CD4-positive, alpha-beta T cell treated with Interleukin-10 for 1 hour (primary cell): Measurements from ENCODE around the gene ADI1.
"Not testable (repeated sequence)": the region's sequence is repeated elsewhere in the genome, so short reads cannot be mapped to it uniquely, and the experiment has no call there.

Source experiments
- DNase-seq: peaks from one replicate; pipeline ENCODE4 v3.0.0-alpha.2; 2020

Gene ADI1

DNA sequence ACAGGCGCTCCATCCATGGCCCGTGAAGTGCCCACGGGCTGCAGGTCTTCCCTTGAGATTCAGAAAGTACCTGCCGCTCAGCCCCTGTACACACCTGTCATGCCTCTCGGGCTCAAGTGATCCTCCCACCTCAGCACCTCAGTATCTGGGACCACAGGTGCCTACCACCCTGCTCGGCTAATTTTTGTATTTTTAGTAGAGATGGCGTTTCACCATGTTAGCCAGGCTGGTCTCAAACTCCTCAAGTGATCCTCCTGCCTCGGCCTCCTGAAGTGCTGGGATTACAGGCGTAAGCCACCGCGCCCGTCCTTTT lies 26.9 kb downstream of the ADI1 start:
- not testable (repeated sequence) for DNase-seq

DNA sequence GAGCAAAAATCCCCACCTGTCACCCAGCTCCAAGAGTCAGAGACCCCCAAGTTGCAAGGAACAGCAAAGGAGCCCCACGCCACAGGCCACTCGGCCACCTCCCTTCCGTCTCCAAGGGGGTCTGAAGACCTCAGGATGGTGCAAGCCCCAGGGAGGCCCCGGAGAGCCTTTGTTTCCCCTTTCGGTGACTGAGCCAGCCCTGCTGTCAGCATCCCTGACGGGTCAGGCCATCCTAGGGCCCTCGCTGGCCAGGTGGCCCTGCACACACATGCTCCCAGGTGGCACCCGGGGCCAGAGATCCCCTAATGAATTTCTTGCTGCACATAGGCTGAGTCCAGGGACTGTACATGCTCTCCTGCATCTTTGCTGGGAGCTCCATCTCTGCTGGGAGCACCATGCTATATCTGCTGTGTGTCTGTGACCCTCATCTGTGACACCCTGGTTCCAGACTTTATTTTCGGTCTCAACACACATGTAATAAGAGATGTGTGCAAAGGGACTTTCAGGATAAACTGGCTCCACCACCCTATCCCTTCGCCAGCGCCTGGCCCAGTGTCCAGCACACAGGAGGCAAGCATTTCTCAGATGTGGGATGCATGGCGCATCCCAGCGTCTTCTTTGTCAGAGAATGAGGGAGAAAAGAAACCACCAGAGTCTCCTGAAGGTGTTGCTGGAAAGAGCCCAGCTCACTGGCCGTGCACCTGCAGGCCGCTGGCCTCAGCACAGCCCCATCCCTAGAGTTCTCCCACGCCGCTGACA lies 27.4 kb downstream of the ADI1 start:
- no peak for DNase-seq

DNA sequence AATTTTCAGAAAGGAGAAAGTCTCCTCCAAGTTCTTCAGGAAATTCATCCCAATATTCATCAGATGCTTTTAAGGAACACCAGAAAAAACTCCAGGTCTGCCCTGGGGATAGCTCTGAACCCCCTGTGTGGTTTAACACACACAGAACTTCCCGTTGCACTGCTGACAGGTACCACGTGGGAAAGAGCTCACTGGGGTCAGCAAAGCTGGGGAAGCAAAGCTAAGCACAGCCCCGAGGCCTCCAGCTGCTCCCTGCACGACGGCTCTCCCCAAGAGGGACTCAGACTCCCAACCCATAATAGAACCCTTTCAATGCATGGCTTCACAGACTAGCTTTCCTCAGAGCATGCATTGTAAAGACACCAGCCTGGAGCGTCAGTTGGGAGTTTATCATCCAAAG lies 28.0 kb downstream of the ADI1 start:
- DNase-seq = no peak

GRCh38 chr2:3490191-3491170 lies 28.9 kb downstream of the ADI1 start:
- DNase-seq = no peak

- DNase-seq = no peak
These were observed 29.6 kb downstream of the ADI1 start for GRCh38 chr2:3489764-3490115.

- DNase-seq = no peak
These were observed 30.2 kb downstream of the ADI1 start for GRCh38 chr2:3488855-3489763.

DNA sequence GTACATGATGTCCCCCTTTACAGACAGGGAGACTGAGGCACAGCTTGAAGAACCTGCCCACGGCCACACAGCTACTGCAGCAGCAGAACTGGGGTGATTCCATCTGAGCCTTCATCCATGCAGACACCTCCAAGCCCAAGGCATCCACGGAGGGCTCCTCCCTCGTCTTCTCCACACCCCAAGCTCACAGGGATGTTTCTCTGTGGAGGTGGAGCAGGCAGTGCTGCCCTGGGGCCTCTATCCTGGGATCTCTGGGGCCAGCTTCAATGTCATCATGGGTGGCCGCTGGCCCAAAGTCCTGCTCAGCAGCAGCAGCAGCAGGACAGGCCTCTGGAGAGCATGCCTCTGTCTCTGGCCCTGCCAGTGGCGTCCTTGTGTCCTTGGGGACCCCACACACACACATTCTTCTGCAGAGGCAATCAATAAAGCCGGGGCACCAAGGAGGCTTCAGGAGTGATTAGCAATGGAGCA lies 31.2 kb downstream of the ADI1 start:
- no peak for DNase-seq

- DNase-seq = no peak
These were observed 31.9 kb downstream of the ADI1 start for GRCh38 chr2:3487432-3487831.

DNA sequence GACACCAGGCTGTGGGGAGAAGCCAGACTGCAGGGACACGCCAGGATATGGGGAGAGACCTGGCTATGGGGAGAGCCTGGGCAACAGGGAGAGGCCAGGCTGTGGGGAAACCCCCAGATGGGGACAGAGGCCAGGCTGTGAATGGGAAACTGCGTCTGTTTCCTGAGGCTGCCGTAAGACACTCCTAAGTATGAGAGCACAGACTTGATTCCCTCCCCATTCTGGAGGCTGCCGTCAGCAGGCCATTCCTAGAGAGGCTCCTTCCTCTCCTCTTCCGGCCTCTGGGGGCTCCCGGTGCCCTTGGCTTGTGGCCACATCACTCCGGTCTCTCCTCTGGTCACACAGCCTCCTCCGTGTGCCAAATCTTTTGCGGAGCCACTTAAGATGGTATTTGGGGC lies 32.3 kb downstream of the ADI1 start:
- DNase-seq = no peak

DNA sequence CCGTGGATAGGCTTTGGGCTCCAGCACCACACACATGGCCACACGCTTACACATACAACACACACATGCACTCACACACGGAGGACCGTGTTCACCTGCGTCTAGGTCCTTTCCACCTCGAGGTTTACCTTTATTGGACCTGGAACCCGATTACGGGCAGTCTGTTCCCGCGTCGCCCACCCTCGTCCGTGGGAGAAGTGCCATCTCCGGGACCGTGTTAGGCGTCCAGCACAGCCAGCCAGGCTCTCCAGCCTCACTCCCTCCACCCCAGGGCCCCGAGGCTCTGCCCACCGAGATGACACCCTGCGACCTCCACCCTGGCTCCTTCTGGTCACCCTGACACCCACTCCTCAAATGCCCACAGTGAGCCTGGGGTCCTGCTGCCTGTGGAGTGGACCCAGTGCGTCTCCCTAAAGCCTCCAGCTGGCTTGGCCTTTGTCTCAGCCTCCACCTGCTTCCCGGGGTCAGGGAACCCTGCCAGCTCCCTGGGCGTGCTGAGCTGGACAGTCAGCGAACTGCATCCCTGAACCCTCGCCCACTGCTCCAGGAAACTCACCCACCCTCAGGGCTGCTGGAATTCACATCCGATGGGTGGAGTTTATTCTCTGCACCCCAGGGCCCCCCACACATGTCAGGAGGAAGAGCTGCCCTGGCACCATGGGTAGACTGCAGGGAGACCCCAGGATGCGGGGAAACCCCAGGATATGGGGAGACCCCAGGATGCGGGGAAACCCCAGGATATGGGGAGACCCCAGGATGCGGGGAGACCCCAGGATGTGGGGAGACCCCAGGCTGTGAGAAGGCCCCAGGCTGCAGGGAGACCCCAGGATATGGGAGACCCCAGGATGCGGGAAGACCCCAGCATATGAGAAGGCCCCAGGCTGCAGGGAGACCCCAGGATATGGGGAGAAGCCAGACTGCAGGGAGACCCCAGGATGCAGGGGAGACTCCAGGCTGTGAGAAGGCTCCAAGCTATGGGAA lies 33.0 kb downstream of the ADI1 start:
- no peak for DNase-seq

DNA sequence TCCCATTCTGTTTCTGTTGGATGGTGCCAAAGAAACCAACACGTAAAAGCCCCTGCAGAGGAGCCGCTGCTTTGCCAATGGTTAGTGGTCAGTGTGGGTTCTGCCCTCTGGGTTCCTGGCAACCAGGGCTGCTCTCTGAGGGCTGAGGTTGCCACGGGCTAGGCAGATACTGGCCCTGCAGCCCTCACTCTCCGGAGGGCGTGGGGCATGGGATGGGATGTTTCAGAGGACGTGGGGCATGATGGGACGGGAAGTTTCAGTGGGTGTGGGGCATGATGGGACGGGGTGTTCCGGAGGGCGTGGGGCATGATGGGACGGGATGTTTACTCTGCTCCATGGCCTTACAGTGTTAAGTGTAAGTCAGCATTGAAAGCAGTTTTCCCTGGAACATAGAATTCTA lies 34.2 kb downstream of the ADI1 start:
- DNase-seq = no peak

GRCh38 chr2:3483986-3484960 lies 35.1 kb downstream of the ADI1 start:
- no peak for DNase-seq

DNA sequence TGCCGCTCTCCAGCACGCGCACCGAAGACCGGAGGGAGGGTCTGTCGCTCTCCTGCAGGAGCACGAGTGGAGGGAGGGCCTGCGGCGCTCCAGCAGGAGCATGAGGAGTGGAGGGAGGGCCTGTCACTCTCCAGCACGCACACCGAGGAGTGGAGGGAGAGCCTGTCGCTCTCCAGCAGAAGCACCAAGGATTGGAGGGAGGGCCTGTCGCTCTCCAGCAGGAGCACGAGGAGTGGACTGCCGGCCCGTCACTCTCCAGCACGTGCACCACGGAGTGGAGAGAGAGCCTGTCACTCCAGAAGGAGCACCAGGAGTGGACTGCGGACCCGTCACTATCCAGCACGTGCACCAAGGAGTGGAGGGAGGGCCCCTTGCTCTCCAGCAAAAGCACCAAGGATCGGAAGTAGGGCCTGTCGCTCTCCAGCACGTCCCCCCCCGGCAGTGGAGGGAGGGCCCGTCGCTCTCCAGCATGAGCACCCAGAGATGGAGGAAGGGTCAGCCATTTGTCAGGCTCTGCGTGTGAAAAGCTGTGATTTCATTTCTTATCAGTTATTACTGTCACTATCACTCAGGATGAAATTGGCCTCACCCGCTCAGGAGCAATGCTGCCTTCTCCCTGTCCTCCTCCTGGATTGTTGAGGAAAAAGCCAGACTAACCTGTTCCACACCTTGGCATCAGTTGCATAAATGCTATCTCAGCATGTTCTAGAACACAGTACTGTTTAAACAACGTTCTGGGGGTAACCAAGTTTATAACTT lies 35.9 kb downstream of the ADI1 start:
- peak; percentile 67 for DNase-seq

- DNase-seq = no peak
These were observed 36.9 kb downstream of the ADI1 start for GRCh38 chr2:3482363-3482821.

- no peak for DNase-seq
These were observed 37.5 kb downstream of the ADI1 start for GRCh38 chr2:3481736-3482362.

GRCh38 chr2:3481011-3481400 lies 38.3 kb downstream of the ADI1 start:
- DNase-seq = no peak

- DNase-seq = no peak
These were observed 38.9 kb downstream of the ADI1 start for GRCh38 chr2:3480352-3481010.
